ENCODE data around the gene GDPD5.

DNA sequence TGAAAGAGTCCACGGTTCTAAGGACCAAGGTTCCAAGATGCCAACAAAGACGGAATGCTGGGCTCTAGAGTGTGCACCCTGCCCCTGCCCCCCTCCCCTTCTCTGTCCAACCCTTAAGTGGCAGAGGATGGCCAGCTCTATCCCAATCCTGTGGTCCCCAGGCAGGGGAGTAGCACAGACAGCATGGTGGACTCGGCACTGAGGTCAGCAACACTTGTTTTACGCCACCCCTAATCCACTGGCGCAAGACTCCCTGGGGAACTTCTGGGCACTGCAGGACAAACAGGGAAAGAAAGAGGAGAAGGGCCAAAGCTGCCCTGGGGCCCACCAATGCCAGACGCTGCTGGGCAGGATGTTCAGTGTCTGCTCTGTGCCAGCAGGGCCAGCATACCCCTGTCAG lies 18.9 kb downstream of the GDPD5 start:
- TF ChIP-seq CTCF (conservative IDR thresholded peaks at IDR 0.05) = no peak
- no peak for TF ChIP-seq ZFX (IDR thresholded peaks at IDR 0.05)

All from C4-2B (cell line).